NT2/D1 (cell line): ENCODE results near the gene GPS1.

Experiments
- SUZ12 ChIP-seq: IDR thresholded peaks from 2 replicates; pipeline ENCODE4 v1.6.1; 2011; ENCODE audit not compliant: insufficient read length, insufficient read depth; ENCODE audit errors: extremely low read depth
- YY1 ChIP-seq: IDR thresholded peaks from 2 replicates; pipeline ENCODE4 v1.6.1; 2011; ENCODE audit not compliant: insufficient read length, insufficient read depth
- ZNF274 ChIP-seq: IDR thresholded peaks from 2 replicates; pipeline ENCODE4 v1.6.1; 2011; ENCODE audit warnings: mild to moderate bottlenecking, low read depth, low read length

- TF ChIP-seq ZNF274: no peak
- TF ChIP-seq SUZ12: no peak
- no peak for TF ChIP-seq YY1
These were observed 21.7 kb downstream of the GPS1 start for GRCh38 chr17:82073446-82073845.
